GM12878 (cell line): ENCODE data around the gene MAGI3. TPM values are rescaled to one million over a fixed set of nuclear protein-coding genes. Genes with fewer than 3 reads are reported as not detected.

Experiments
- ATAC-seq: fragments of 200-7000 bp; cut with Tn5 transposase; 3 replicates; pipeline ENCODE4 v1.9.1; 2020; ENCODE audit warnings: mild to moderate bottlenecking, moderate library complexity
- BruUV-seq: library from RNA; stranded (reverse); fragments of 400-500 nt; replicated peaks from 2 replicates; lab custom pipeline; 2021; lab: Mats Ljungman, UMichigan
- CTCF ChIA-PET: fragments of 300-600 bp; sonication (Branson Sonifier 250); formaldehyde crosslinking; extraction: SDS; loops from one replicate; lab custom pipeline; 2021; ENCODE audit warnings: inconsistent platforms; lab: Yijun Ruan, JAX
- POLR2A ChIA-PET: fragments of 350-600 bp; formaldehyde crosslinking; extraction: SDS; loops from one replicate; lab custom pipeline; 2021; ENCODE audit warnings: inconsistent platforms; lab: Charles Lee
- RAD21 ChIA-PET: fragments of 300-600 bp; sonication (Branson Sonifier 250); formaldehyde crosslinking; loops from one replicate; lab custom pipeline; 2023; ENCODE audit warnings: antibody characterized with exemption; ENCODE audit not compliant: unreplicated experiment; lab: Charles Lee
- SMC1A ChIA-PET: fragments of 300-600 bp; sonication (Branson Sonifier 250); formaldehyde crosslinking; loops from one replicate; lab custom pipeline; 2023; ENCODE audit not compliant: unreplicated experiment, uncharacterized antibody; lab: Charles Lee
- DNase-seq: peaks from one replicate; pipeline ENCODE4 v3.0.0-alpha.2; 2011; ENCODE audit warnings: low read depth, low spot score
- FAIRE-seq: peaks from 3 replicates; lab custom pipeline; 2011; peaks lifted over from hg19 to GRCh38; lab: Jason Lieb, UNC
- H2AFZ ChIP-seq: 2 replicates; pipeline ENCODE4 v1.6.0; 2011; ENCODE audit warnings: low read depth, low read length, control low read depth; ENCODE audit not compliant: control insufficient read depth
- H3K27ac ChIP-seq: 2 replicates; pipeline ENCODE4 v1.5.1; 2011; ENCODE audit warnings: control low read depth; ENCODE audit not compliant: control insufficient read depth, insufficient read depth
- H3K27me3 ChIP-seq, 2 experiments: replicated peaks in 1 of 2; 2 replicates each; pipeline versions ENCODE4 v1.6.0 to v1.6.1; 2011; ENCODE audit warnings: low read length in 1 of 2; ENCODE audit not compliant: control insufficient read depth in 2 of 2, insufficient read depth in 2 of 2
- H3K36me3 ChIP-seq, 2 experiments: 2 replicates each; pipeline ENCODE4 v1.5.1; 2011; ENCODE audit warnings: low read length in 1 of 2; ENCODE audit not compliant: control insufficient read depth in 2 of 2, insufficient read depth in 2 of 2
- H3K4me1 ChIP-seq: 2 replicates; pipeline ENCODE4 v1.6.1; 2011; ENCODE audit warnings: mild to moderate bottlenecking, low read length, moderate library complexity, mixed read lengths; ENCODE audit not compliant: control insufficient read depth, insufficient read depth
- H3K4me2 ChIP-seq: 2 replicates; pipeline ENCODE4 v1.6.0; 2011; ENCODE audit warnings: control low read depth; ENCODE audit not compliant: control insufficient read depth, insufficient read depth
- H3K4me3 ChIP-seq: fragments of 200-600 bp; sonication (generic); 2 replicates; pipeline ENCODE4 v1.5.1; 2016
- H3K79me2 ChIP-seq: 2 replicates; pipeline ENCODE4 v1.6.0; 2011; ENCODE audit warnings: low read length; ENCODE audit not compliant: control insufficient read depth, insufficient read depth
- H3K9ac ChIP-seq: 2 replicates; pipeline ENCODE4 v1.8.0; 2011; ENCODE audit warnings: low read length, control low read depth, mixed read lengths; ENCODE audit not compliant: control insufficient read depth, insufficient read depth
- H3K9me3 ChIP-seq: replicated peaks from 3 replicates; pipeline ENCODE4 v1.5.1; 2011; ENCODE audit warnings: mild to moderate bottlenecking, low read length; ENCODE audit not compliant: control insufficient read depth, insufficient read depth
- H4K20me1 ChIP-seq: 2 replicates; pipeline ENCODE4 v1.6.0; 2011; ENCODE audit not compliant: control insufficient read depth, insufficient read depth
- BHLHE40 ChIP-seq, 2 experiments: fragments of 450-650 bp in 1 of 2; IDR thresholded peaks; 2 replicates each; pipeline ENCODE4 v1.6.1; 2011 to 2017; ENCODE audit warnings: low read depth in 2 of 2, borderline replicate concordance in 1 of 2, improper control_type of control experiment in 1 of 2, low read length in 1 of 2, mild to moderate bottlenecking in 1 of 2
- CBX5 ChIP-seq: sonication (generic); IDR thresholded peaks from 2 replicates; pipeline ENCODE4 v1.6.1; 2016; ENCODE audit warnings: low read depth, moderate library complexity, mild to moderate bottlenecking, inconsistent platforms
- CUX1 ChIP-seq: IDR thresholded peaks from 2 replicates; pipeline ENCODE4 v1.6.1; 2012; ENCODE audit warnings: improper control_type of control experiment, low read depth, low read length; ENCODE audit not compliant: insufficient replicate concordance
- FOXK2 ChIP-seq: fragments of 450-650 bp; IDR thresholded peaks from 2 replicates; pipeline ENCODE4 v1.6.1; 2017; ENCODE audit warnings: mild to moderate bottlenecking, moderate library complexity
- HDGF ChIP-seq: fragments of 450-650 bp; IDR thresholded peaks from 2 replicates; pipeline ENCODE4 v1.6.1; 2016; ENCODE audit warnings: antibody characterized with exemption
- IKZF1 ChIP-seq: fragments of 450-650 bp; conservative IDR thresholded peaks from 2 replicates; pipeline ENCODE4 v1.6.1; 2017; ENCODE audit warnings: antibody characterized with exemption, mild to moderate bottlenecking
- NFXL1 ChIP-seq: fragments of 450-650 bp; IDR thresholded peaks from 2 replicates; pipeline ENCODE4 v1.6.1; 2017; ENCODE audit warnings: antibody characterized with exemption, mild to moderate bottlenecking, borderline replicate concordance
- RB1 ChIP-seq: fragments of 450-650 bp; formaldehyde crosslinking; IDR thresholded peaks from 2 replicates; pipeline ENCODE4 v1.6.1; 2017; ENCODE audit warnings: mild to moderate bottlenecking, borderline replicate concordance
- RELA ChIP-seq: fragments of 450-650 bp; IDR thresholded peaks from 2 replicates; pipeline ENCODE4 v1.8.0; 2014; ENCODE audit warnings: borderline replicate concordance; ENCODE audit not compliant: partially characterized antibody
- RFX5 ChIP-seq: IDR thresholded peaks from 2 replicates; pipeline ENCODE4 v1.6.1; 2011; ENCODE audit warnings: low read depth, low read length, improper control_type of control experiment
- SUPT20H ChIP-seq: IDR thresholded peaks from 2 replicates; pipeline ENCODE4 v1.6.1; 2011; ENCODE audit warnings: low read depth, mild to moderate bottlenecking, low read length, moderate library complexity, borderline replicate concordance; ENCODE audit not compliant: control insufficient read depth
- WGBS: methylation state at CpG from one replicate; pipeline ENCODE4 v1.1.6; 2016; ENCODE audit warnings: low lambda C conversion rate; ENCODE audit not compliant: insufficient replicate concordance, insufficient coverage; ENCODE audit errors: missing lambda C conversion rate; 5-methylcytosine and 5-hydroxymethylcytosine counted together
- in situ Hi-C: fragments of 300-500 bp; cut with MboI; formaldehyde crosslinking; loops from 9 replicates; pipeline ENCODE4 v1.14.3; 2018; ENCODE audit warnings: mixed read lengths
- intact Hi-C: fragments of 100-400 bp; cut with micrococcal nuclease; formaldehyde crosslinking; loops from one replicate; pipeline ENCODE4 v1.14.2; 2022; ENCODE audit not compliant: unreplicated experiment
- polyA plus RNA-seq, 11 experiments: library from polyadenylated mRNA; depleted of rRNA in 4 of 11; unstranded in 6 of 11; stranded (reverse) in 5 of 11; fragments of >200 nt; fragmentation: Nextera tagmentation in 4 of 11; fragmentation: Illumina TruSeq in 1 of 11; extraction: Ambion mirVana in 4 of 11; extraction: Trizol in 1 of 11; gene quantifications; 1 replicate in 1 of 11; 2 replicates in 10 of 11; pipeline versions ENCODE4 v1.2.1 to v1.2.3, GENCODE V29; 2011 to 2016; ENCODE audit warnings: inconsistent platforms in 2 of 11, missing spikeins in 2 of 11, low read depth in 1 of 11
- total RNA-seq, 4 experiments: library from RNA; depleted of rRNA in 3 of 4; stranded (reverse); fragments of >200 nt in 3 of 4; fragmentation: Illumina TruSeq in 1 of 4; extraction: Trizol in 1 of 4; gene quantifications; 2 replicates each; pipeline versions ENCODE4 v1.2.1 to v1.2.3, GENCODE V29; 2013 to 2021
- TF ChIP-seq, protein P1 (sequence below): fragments of 450-650 bp; IDR thresholded peaks from 2 replicates; pipeline ENCODE4 v1.6.1; 2017; ENCODE audit warnings: antibody characterized with exemption, mild to moderate bottlenecking, moderate library complexity
- TF ChIP-seq, protein P2 (sequence below): fragments of 450-650 bp; IDR thresholded peaks from 2 replicates; pipeline ENCODE4 v1.6.1; 2018; ENCODE audit warnings: borderline replicate concordance, mild to moderate bottlenecking; ENCODE audit not compliant: partially characterized antibody

The MAGI3 gene
- total and polyA plus RNA-seq, 10 of the 15 experiments (the other 5 are each of a cell fraction or from before 2014, with no cell fraction given), result 0.17 to 0.65 (median 0.32) TPM

DNA sequence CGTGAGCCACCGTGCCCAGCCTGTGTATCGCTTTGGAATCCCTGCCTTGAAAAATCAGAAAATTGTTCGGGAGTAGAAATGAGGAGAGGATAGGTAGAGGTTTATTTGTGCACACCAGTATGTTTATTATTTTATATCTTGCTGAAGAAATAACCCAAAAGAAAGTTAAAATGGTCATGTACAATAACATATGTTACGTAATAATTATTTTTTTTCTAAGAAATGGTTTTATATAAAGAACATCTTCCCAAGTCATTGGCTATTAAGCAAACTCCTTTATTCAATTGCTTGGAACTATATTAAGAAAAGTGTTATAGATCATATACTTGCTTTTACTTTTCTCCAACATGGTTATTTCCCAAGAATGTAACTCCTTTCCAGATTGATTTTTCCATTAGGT, 197.2 kb downstream of the MAGI3 start (continued):
- no peak for TF ChIP-seq CBX5

DNA sequence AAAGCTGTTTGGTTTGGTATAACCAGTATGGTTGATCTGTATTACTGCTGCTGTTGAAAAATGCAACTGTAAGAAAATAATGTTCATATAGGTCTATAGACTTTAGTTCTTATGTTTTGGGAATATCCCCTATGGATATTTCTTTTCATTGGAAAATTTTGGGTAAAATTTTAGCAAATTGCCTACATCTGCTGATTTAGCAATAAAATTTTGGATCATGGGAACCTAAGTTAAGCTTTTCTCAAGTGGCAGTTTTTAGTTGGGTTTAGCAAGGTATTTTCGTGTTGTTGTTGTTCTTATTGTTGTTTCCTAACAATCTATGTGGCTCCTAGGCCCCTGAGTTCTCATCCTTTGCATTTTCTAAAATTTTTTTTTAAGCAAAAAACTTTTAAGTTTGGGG, 201.9 kb downstream of the MAGI3 start:
- CTCF ChIA-PET, result no interaction called here
- no peaks in the 10 kb centered on the region for H4K20me1 ChIP-seq
- in situ Hi-C loops, result no loop called here
- DNase-seq (no peak), FAIRE-seq (no peak), ATAC-seq (no peak)
- H3K27me3 ChIP-seq, result no peaks in the 10 kb centered on the region
- SMC1A ChIA-PET, result no interaction called here
- no peaks in the 10 kb centered on the region for H3K9me3 ChIP-seq
- H3K9ac ChIP-seq, result no peak overlapping the region
- POLR2A ChIA-PET, result no interaction called here
- no peaks in the 10 kb centered on the region for H3K4me1 ChIP-seq
- H3K27ac ChIP-seq, result no peak overlapping the region
- 0% methylated on average over 1 of the region's 1 CpG for WGBS
- intact Hi-C loops, result no loop called here
- no peak overlapping the region for H3K4me2 ChIP-seq
- H2AFZ ChIP-seq, result no peak overlapping the region
- no peak overlapping the region for H3K4me3 ChIP-seq
- RAD21 ChIA-PET, result no interaction called here
- no peaks in the 10 kb centered on the region for H3K79me2 ChIP-seq
- no peaks in the 10 kb centered on the region for H3K36me3 ChIP-seq
- BruUV-seq, result no TSS peak
- TF ChIP-seq, protein P1, sequence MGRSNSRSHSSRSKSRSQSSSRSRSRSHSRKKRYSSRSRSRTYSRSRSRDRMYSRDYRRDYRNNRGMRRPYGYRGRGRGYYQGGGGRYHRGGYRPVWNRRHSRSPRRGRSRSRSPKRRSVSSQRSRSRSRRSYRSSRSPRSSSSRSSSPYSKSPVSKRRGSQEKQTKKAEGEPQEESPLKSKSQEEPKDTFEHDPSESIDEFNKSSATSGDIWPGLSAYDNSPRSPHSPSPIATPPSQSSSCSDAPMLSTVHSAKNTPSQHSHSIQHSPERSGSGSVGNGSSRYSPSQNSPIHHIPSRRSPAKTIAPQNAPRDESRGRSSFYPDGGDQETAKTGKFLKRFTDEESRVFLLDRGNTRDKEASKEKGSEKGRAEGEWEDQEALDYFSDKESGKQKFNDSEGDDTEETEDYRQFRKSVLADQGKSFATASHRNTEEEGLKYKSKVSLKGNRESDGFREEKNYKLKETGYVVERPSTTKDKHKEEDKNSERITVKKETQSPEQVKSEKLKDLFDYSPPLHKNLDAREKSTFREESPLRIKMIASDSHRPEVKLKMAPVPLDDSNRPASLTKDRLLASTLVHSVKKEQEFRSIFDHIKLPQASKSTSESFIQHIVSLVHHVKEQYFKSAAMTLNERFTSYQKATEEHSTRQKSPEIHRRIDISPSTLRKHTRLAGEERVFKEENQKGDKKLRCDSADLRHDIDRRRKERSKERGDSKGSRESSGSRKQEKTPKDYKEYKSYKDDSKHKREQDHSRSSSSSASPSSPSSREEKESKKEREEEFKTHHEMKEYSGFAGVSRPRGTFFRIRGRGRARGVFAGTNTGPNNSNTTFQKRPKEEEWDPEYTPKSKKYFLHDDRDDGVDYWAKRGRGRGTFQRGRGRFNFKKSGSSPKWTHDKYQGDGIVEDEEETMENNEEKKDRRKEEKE, result no peak
- TF ChIP-seq BHLHE40 (IDR thresholded peaks at IDR 0.05; ENCODE audit: borderline replicate concordance in 1 of 2, low read depth in 2 of 2, low read length in 1 of 2) (no peak), CUX1 (no peak), IKZF1 (no peak), RELA (no peak), RB1 (no peak), RFX5 (no peak), NFXL1 (no peak), HDGF (no peak), FOXK2 (no peak), SUPT20H (no peak)
- TF ChIP-seq, protein P2, sequence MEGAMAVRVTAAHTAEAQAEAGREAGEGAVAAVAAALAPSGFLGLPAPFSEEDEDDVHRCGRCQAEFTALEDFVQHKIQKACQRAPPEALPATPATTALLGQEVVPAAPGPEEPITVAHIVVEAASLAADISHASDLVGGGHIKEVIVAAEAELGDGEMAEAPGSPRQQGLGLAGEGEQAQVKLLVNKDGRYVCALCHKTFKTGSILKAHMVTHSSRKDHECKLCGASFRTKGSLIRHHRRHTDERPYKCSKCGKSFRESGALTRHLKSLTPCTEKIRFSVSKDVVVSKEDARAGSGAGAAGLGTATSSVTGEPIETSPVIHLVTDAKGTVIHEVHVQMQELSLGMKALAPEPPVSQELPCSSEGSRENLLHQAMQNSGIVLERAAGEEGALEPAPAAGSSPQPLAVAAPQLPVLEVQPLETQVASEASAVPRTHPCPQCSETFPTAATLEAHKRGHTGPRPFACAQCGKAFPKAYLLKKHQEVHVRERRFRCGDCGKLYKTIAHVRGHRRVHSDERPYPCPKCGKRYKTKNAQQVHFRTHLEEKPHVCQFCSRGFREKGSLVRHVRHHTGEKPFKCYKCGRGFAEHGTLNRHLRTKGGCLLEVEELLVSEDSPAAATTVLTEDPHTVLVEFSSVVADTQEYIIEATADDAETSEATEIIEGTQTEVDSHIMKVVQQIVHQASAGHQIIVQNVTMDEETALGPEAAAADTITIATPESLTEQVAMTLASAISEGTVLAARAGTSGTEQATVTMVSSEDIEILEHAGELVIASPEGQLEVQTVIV, result no peak
